Skin of body (tissue), 2 donors: Measurements from ENCODE around the gene MAP4K1. TPM values are rescaled to one million over a fixed set of nuclear protein-coding genes. Genes with fewer than 3 reads are reported as not detected.
"Not testable (repeated sequence)": the region's sequence is repeated elsewhere in the genome, so short reads cannot be mapped to it uniquely, and the experiment has no call there.

Experiments used
- DNase-seq: peaks from one replicate; lab custom pipeline; 2025; lab: John Stamatoyannopoulos, UW
- total RNA-seq: library from RNA; depleted of rRNA; stranded (reverse); fragments of >200 nt; gene quantifications from one replicate; pipeline ENCODE4 v1.2.3, GENCODE V29; 2014

Gene MAP4K1
- total RNA-seq, 1 donor from 2014 or later, result 0.59 TPM

GRCh38 chr19:38571682-38572081, 46.1 kb downstream of the MAP4K1 start:
- no peak for DNase-seq

GRCh38 chr19:38569368-38569983, 48.3 kb downstream of the MAP4K1 start:
- no peak for DNase-seq

GRCh38 chr19:38565691-38566105, 52.1 kb downstream of the MAP4K1 start:
- no peak for DNase-seq

- no peak for DNase-seq
Measured at GRCh38 chr19:38564981-38565690, 52.6 kb downstream of the MAP4K1 start.

- DNase-seq, result no peak
Measured at GRCh38 chr19:38563475-38563874, 54.3 kb downstream of the MAP4K1 start.

GRCh38 chr19:38562096-38562495, 55.7 kb downstream of the MAP4K1 start:
- no peak for DNase-seq

GRCh38 chr19:38561658-38562057, 56.1 kb downstream of the MAP4K1 start:
- DNase-seq, result no peak

GRCh38 chr19:38561053-38561606, 56.6 kb downstream of the MAP4K1 start:
- DNase-seq, result no peak

- no peak for DNase-seq
Measured at GRCh38 chr19:38559428-38560401, 58.0 kb downstream of the MAP4K1 start.

GRCh38 chr19:38558933-38559332, 58.8 kb downstream of the MAP4K1 start:
- not testable (repeated sequence) for DNase-seq

GRCh38 chr19:38557205-38557799, 60.5 kb downstream of the MAP4K1 start:
- DNase-seq, result no peak

- no peak for DNase-seq
Measured at GRCh38 chr19:38556521-38557174, 61.1 kb downstream of the MAP4K1 start.

GRCh38 chr19:38555200-38555599, 62.6 kb downstream of the MAP4K1 start:
- no peak for DNase-seq

GRCh38 chr19:38554676-38555141, 63.0 kb downstream of the MAP4K1 start:
- DNase-seq, result no peak

GRCh38 chr19:38553239-38553638, 64.5 kb downstream of the MAP4K1 start:
- not testable (repeated sequence) for DNase-seq

- DNase-seq, result no peak
Measured at GRCh38 chr19:38551450-38551813, 66.3 kb downstream of the MAP4K1 start.

- DNase-seq, result no peak
Measured at GRCh38 chr19:38550376-38550775, 67.4 kb downstream of the MAP4K1 start.

GRCh38 chr19:38549942-38550341, 67.8 kb downstream of the MAP4K1 start:
- no peak for DNase-seq

GRCh38 chr19:38549061-38549460, 68.7 kb downstream of the MAP4K1 start:
- DNase-seq, result no peak

GRCh38 chr19:38547421-38547820, 70.3 kb downstream of the MAP4K1 start:
- DNase-seq, result no peak

- no peak for DNase-seq
Measured at GRCh38 chr19:38545596-38545995, 72.2 kb downstream of the MAP4K1 start.
